H1 (cell line): ENCODE results near the gene RNF215. TPM values are rescaled to one million over a fixed set of nuclear protein-coding genes. Genes with fewer than 3 reads are reported as not detected.

Experiments used
- CTCF ChIA-PET: fragments of 300-600 bp; sonication (Branson Sonifier 250); formaldehyde crosslinking; loops from one replicate; lab custom pipeline; 2021; ENCODE audit not compliant: partially characterized antibody; lab: Charles Lee
- POLR2A ChIA-PET: fragments of 300-600 bp; sonication (Branson Sonifier 250); formaldehyde crosslinking; loops from one replicate; lab custom pipeline; 2021; ENCODE audit warnings: inconsistent platforms; ENCODE audit not compliant: partially characterized antibody; lab: Charles Lee
- DNase-seq, 2 experiments: peaks; one replicate each; pipeline versions ENCODE4 v3.0.0 to v3.0.0-alpha.2; 2010 to 2022; ENCODE audit warnings: low spot score in 2 of 2, low read depth in 1 of 2, mixed read lengths in 1 of 2
- FAIRE-seq: peaks from 2 replicates; lab custom pipeline; 2011; peaks lifted over from hg19 to GRCh38; lab: Jason Lieb, UNC
- H2AFZ ChIP-seq: 2 replicates; pipeline ENCODE4 v1.8.1; 2012; ENCODE audit warnings: low read length, inconsistent platforms
- H2AK5ac ChIP-seq: 2 replicates; pipeline ENCODE4 v1.6.1; 2013; ENCODE audit warnings: low read depth, low read length
- H2BK120ac ChIP-seq: replicated peaks from 2 replicates; pipeline ENCODE3; 2013; ENCODE audit warnings: low read depth, low read length, inconsistent platforms
- H2BK12ac ChIP-seq: 2 replicates; pipeline ENCODE4 v1.6.1; 2013; ENCODE audit warnings: low read depth, low read length
- H2BK15ac ChIP-seq: 2 replicates; pipeline ENCODE4 v1.6.1; 2013; ENCODE audit warnings: low read length
- H2BK20ac ChIP-seq: 2 replicates; pipeline ENCODE4 v1.6.1; 2013; ENCODE audit warnings: low read length
- H2BK5ac ChIP-seq: 2 replicates; pipeline ENCODE4 v1.6.1; 2013; ENCODE audit warnings: low read depth, low read length
- H3K14ac ChIP-seq: 2 replicates; pipeline ENCODE4 v1.6.1; 2013; ENCODE audit warnings: inconsistent platforms; ENCODE audit not compliant: insufficient read length
- H3K18ac ChIP-seq: 2 replicates; pipeline ENCODE4 v1.6.1; 2013; ENCODE audit warnings: low read length; ENCODE audit errors: extremely low read depth
- H3K23ac ChIP-seq: 2 replicates; pipeline ENCODE4 v1.6.1; 2013; ENCODE audit warnings: inconsistent platforms; ENCODE audit not compliant: insufficient read length
- H3K23me2 ChIP-seq: 2 replicates; pipeline ENCODE4 v1.6.1; 2013; ENCODE audit warnings: low read depth, low read length
- H3K27ac ChIP-seq: 2 replicates; pipeline ENCODE4 v1.6.1; 2011; ENCODE audit warnings: low read depth, low read length, inconsistent platforms
- H3K27me3 ChIP-seq, 4 experiments: replicated peaks in 1 of 4; 1 replicate in 1 of 4; 2 replicates in 3 of 4; pipeline versions ENCODE4 v1.6.1 to v1.8.1; 2011 to 2013; ENCODE audit warnings: low read length in 3 of 4, mild to moderate bottlenecking in 3 of 4, inconsistent platforms in 2 of 4, mixed read lengths in 2 of 4, moderate library complexity in 1 of 4; ENCODE audit not compliant: control insufficient read depth in 3 of 4, insufficient read depth in 3 of 4; ENCODE audit errors: extremely low read depth in 1 of 4
- H3K36me3 ChIP-seq, 4 experiments: 2 replicates each; pipeline versions ENCODE4 v1.6.1 to v1.8.1; 2011 to 2013; ENCODE audit warnings: mild to moderate bottlenecking in 4 of 4, low read length in 3 of 4, moderate library complexity in 2 of 4, control low read depth in 1 of 4, inconsistent platforms in 1 of 4; ENCODE audit not compliant: insufficient read depth in 4 of 4, control insufficient read depth in 2 of 4
- H3K4ac ChIP-seq: replicated peaks from 2 replicates; pipeline ENCODE3; 2013; ENCODE audit warnings: low read length, low read depth, mixed read lengths, inconsistent platforms; ENCODE audit not compliant: insufficient read length
- H3K4me1 ChIP-seq, 4 experiments: replicated peaks in 1 of 4; 1 replicate in 1 of 4; 2 replicates in 3 of 4; pipeline versions ENCODE4 v1.6.1 to v1.8.1; 2011 to 2013; ENCODE audit warnings: low read length in 3 of 4, inconsistent platforms in 2 of 4, mixed read lengths in 1 of 4; ENCODE audit not compliant: insufficient read depth in 4 of 4, control insufficient read depth in 3 of 4
- H3K4me2 ChIP-seq, 2 experiments: 2 replicates each; pipeline versions ENCODE4 v1.6.1 to v1.8.1; 2011 to 2013; ENCODE audit warnings: low read depth in 2 of 2, low read length in 2 of 2, control low read depth in 1 of 2, inconsistent platforms in 1 of 2, mild to moderate bottlenecking in 1 of 2; ENCODE audit not compliant: insufficient read depth in 1 of 2
- H3K4me3 ChIP-seq, 4 experiments: fragments of 200-600, 300-600 bp in 1 of 4; sonication (generic), shearing (Covaris generic), sonication (Bioruptor Twin) in 1 of 4; 2 replicates each; pipeline versions ENCODE4 v1.5.1 to v1.8.1; 2011 to 2016; ENCODE audit warnings: low read length in 4 of 4, low read depth in 3 of 4, control low read depth in 2 of 4, inconsistent platforms in 2 of 4, mild to moderate bottlenecking in 2 of 4, mixed read lengths in 1 of 4, moderate library complexity in 1 of 4; ENCODE audit not compliant: insufficient read depth in 2 of 4; ENCODE audit errors: extremely low read depth in 1 of 4
- H3K56ac ChIP-seq: replicated peaks from 2 replicates; pipeline ENCODE3; 2013; ENCODE audit warnings: low read depth, mild to moderate bottlenecking, mixed read lengths, low read length, inconsistent platforms; ENCODE audit not compliant: insufficient read length
- H3K79me1 ChIP-seq: 2 replicates; pipeline ENCODE4 v1.6.1; 2013; ENCODE audit warnings: low read depth, low read length, control low read depth
- H3K79me2 ChIP-seq, 2 experiments: 2 replicates each; pipeline versions ENCODE4 v1.6.1 to v1.8.1; 2012 to 2013; ENCODE audit warnings: low read length in 2 of 2, mild to moderate bottlenecking in 2 of 2, inconsistent platforms in 1 of 2; ENCODE audit not compliant: insufficient read depth in 2 of 2, control insufficient read depth in 1 of 2
- H3K9ac ChIP-seq, 4 experiments: replicated peaks in 1 of 4; 1 replicate in 1 of 4; 2 replicates in 3 of 4; pipeline versions ENCODE4 v1.6.1 to v1.8.1; 2011 to 2013; ENCODE audit warnings: low read depth in 3 of 4, low read length in 3 of 4, control low read depth in 2 of 4, mild to moderate bottlenecking in 2 of 4, moderate library complexity in 2 of 4, inconsistent platforms in 1 of 4; ENCODE audit errors: extremely low read depth in 1 of 4
- H3K9me3 ChIP-seq, 2 experiments: 2 replicates each; pipeline versions ENCODE4 v1.6.1 to v1.8.1; 2012 to 2013; ENCODE audit warnings: mild to moderate bottlenecking in 2 of 2, moderate library complexity in 2 of 2, control low read depth in 1 of 2, inconsistent platforms in 1 of 2, low read depth in 1 of 2, low read length in 1 of 2, mixed read lengths in 1 of 2; ENCODE audit not compliant: insufficient read depth in 2 of 2
- H4K20me1 ChIP-seq, 2 experiments: replicated peaks in 1 of 2; 2 replicates each; pipeline versions ENCODE3 to v1.8.1; 2011 to 2013; ENCODE audit warnings: inconsistent platforms in 2 of 2, low read length in 2 of 2, mild to moderate bottlenecking in 1 of 2; ENCODE audit not compliant: insufficient read depth in 2 of 2, control insufficient read depth in 1 of 2
- H4K5ac ChIP-seq: 2 replicates; pipeline ENCODE4 v1.6.1; 2013; ENCODE audit warnings: low read length, low read depth, mixed read lengths, inconsistent platforms; ENCODE audit not compliant: insufficient read length
- H4K8ac ChIP-seq: 2 replicates; pipeline ENCODE4 v1.8.0; 2013; ENCODE audit warnings: mild to moderate bottlenecking, moderate library complexity, low read length, inconsistent platforms; ENCODE audit not compliant: insufficient read depth; ENCODE audit errors: extremely low read depth
- H4K91ac ChIP-seq: replicated peaks from 2 replicates; pipeline ENCODE3; 2013; ENCODE audit warnings: low read length, mixed read lengths, inconsistent platforms; ENCODE audit not compliant: insufficient read length
- CBX8 ChIP-seq: fragments of 300-800, 300-1000 bp; sonication (generic); IDR thresholded peaks from 2 replicates; pipeline ENCODE4 v1.7.1; 2016; ENCODE audit warnings: low read depth, low read length, borderline replicate concordance
- HDAC6 ChIP-seq: IDR thresholded peaks from one replicate; pipeline ENCODE4 v1.7.1; 2012; ENCODE audit warnings: low read depth, mild to moderate bottlenecking, inconsistent platforms, low read length, moderate library complexity
- MAFK ChIP-seq: IDR thresholded peaks from 2 replicates; pipeline ENCODE4 v1.6.1; 2012; ENCODE audit warnings: low read depth, mild to moderate bottlenecking, improper control_type of control experiment, low read length
- NANOG ChIP-seq: IDR thresholded peaks from 2 replicates; pipeline ENCODE4 v1.6.1; 2011; ENCODE audit warnings: low read length, low read depth, mild to moderate bottlenecking, inconsistent platforms; ENCODE audit not compliant: insufficient read depth, poor library complexity, severe bottlenecking
- POLR2AphosphoS5 ChIP-seq: IDR thresholded peaks from 2 replicates; pipeline ENCODE4 v1.6.1; 2011; ENCODE audit warnings: low read depth, low read length
- SP4 ChIP-seq: IDR thresholded peaks from 2 replicates; pipeline ENCODE4 v1.6.1; 2012; ENCODE audit warnings: low read length, inconsistent platforms
- TAF1 ChIP-seq: IDR thresholded peaks from 2 replicates; pipeline ENCODE4 v1.6.1; 2011; ENCODE audit warnings: mild to moderate bottlenecking, low read depth, low read length
- TEAD4 ChIP-seq: IDR thresholded peaks from 2 replicates; pipeline ENCODE4 v1.6.1; 2012; ENCODE audit warnings: low read depth, low read length, inconsistent platforms, mixed read lengths
- WGBS, 2 experiments: shearing (Covaris generic) in 1 of 2; methylation state at CpG; one replicate each; pipeline versions ENCODE4 v1.1.6 to v1.1.7; 2013 to 2015; ENCODE audit warnings: low lambda C conversion rate in 2 of 2, mixed read lengths in 2 of 2, inconsistent platforms in 1 of 2, low coverage in 1 of 2, missing lambda C conversion rate in 1 of 2; ENCODE audit not compliant: insufficient replicate concordance in 2 of 2, insufficient coverage in 1 of 2, insufficient read length in 1 of 2; ENCODE audit errors: extremely low coverage in 1 of 2, missing lambda C conversion rate in 1 of 2; 5-methylcytosine and 5-hydroxymethylcytosine counted together
- polyA plus RNA-seq, 7 experiments: library from polyadenylated mRNA; depleted of rRNA in 3 of 7; stranded (reverse) in 5 of 7; unstranded in 2 of 7; fragments of >200 nt in 5 of 7; fragments of 200-250 nt in 2 of 7; gene quantifications; 1 replicate in 5 of 7; 2 replicates in 1 of 7; 4 replicates in 1 of 7; pipeline versions ENCODE4 v1.2.1 to v1.2.3, GENCODE V29; 2011 to 2013; ENCODE audit warnings: missing spikeins in 2 of 7, mixed read lengths in 2 of 7
- total RNA-seq: library from RNA; stranded (reverse); fragmentation: NEBNext Ultra II Directional; extraction: Animal tissue kit (Norgen Biotek cat#: 25700); gene quantifications from 2 replicates; pipeline ENCODE4 v1.2.1, GENCODE V29; 2021

RNF215 gene
- total and polyA plus RNA-seq, 2 of the 8 experiments (the other 6 are each of a cell fraction or from before 2014, with no cell fraction given): 13.1 to 19.0 TPM

DNA sequence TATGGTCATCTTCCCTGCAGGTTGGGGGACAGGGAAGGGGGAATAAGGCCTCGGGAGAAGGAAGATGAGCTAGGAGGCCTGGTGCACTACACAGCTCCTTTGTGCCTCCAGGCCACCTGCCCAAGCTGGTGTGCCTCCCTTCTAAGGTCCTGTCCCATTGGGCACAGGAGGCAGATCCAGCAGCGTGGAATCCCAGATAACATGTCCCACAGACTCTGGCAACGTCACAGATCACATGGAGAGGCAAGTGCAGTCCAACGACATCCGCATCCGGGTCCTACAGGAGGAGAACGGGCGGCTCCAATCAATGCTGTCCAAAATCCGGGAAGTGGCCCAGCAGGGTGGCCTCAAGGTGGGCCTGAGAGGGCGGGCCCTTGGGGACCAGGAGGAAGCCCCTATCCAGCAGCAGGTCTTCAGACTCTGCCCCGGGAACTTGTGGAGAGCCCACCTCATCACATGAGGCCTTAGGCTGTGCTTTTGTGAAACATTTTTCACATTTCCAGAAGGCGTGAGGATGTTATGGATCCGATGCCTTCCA is 11.8 kb downstream of the RNF215 start:
- Histone ChIP-seq H3K9me3 (no peaks in the 10 kb centered on the region), H3K4me3 (no peak overlapping the region), H3K4me2 (no peak overlapping the region), H3K79me2 (no peaks in the 10 kb centered on the region), H3K27ac (no peak overlapping the region), H2AFZ (no peak overlapping the region), H4K20me1 (peaks cover 3 to 6% of the 10 kb centered on the region in 2 experiments), H3K18ac (no peak overlapping the region), H3K56ac (no peak overlapping the region), H4K91ac (no peak overlapping the region), H3K23me2 (no peaks in the 10 kb centered on the region), H2BK120ac (no peak overlapping the region), H3K36me3 (peaks cover 0 to 7% (median 2%) of the 10 kb centered on the region in 4 experiments; a peak in 3 of 8 replicates), H2BK5ac (no peak overlapping the region), H3K79me1 (no peaks in the 10 kb centered on the region), H2BK12ac (no peak overlapping the region), H2AK5ac (no peak overlapping the region), H2BK20ac (no peak overlapping the region), H3K14ac (no peak overlapping the region), H3K27me3 (no peaks in the 10 kb centered on the region; a peak in 1 of 7 replicates), H4K5ac (no peak overlapping the region), H3K4ac (peak overlapping the region; percentile 95), H4K8ac (no peak overlapping the region; the same call in 1 of the 2 replicates), H3K23ac (no peak overlapping the region), H2BK15ac (no peak overlapping the region), H3K9ac (no peak overlapping the region; a peak in 1 of 7 replicates), H3K4me1 (peaks cover 0 to 2% (median 0%) of the 10 kb centered on the region in 4 experiments; a peak in 1 of 7 replicates)
- 91% methylated on average over 13 of the region's 13 CpGs; no CpG with 5 or more reads in 1 of the 2 experiments for WGBS, 2 experiments
- no peak for TF ChIP-seq CBX8
- no peak for TF ChIP-seq TAF1
- no peak for TF ChIP-seq POLR2AphosphoS5
- no peak for TF ChIP-seq TEAD4
- no peak for TF ChIP-seq NANOG
- TF ChIP-seq MAFK: no peak
- TF ChIP-seq HDAC6: no peak
- no peak for TF ChIP-seq SP4
- FAIRE-seq (no peak), DNase-seq (no peak)
- ChIA-PET CTCF (interaction anchor here (1.0 to 6.3 kb wide), 5 partner anchors 12 to 87 kb away, joined by 3 to 28 read pairs (median 8); partner anchors contain the start of genes CASTOR1 and RNF215), POLR2A (interaction anchor here (0.7 to 11.8 kb wide), 4 partner anchors 11 to 28 kb away, joined by 3 to 129 read pairs (median 3); partner anchors contain the start of genes CCDC157, RNF215 and SF3A1)
